ENCODE measurements around the gene SLC1A2. TPM values are rescaled to one million over a fixed set of nuclear protein-coding genes. Genes with fewer than 3 reads are reported as not detected.

SLC1A2 gene
- total RNA-seq, 2 experiments from 2014 or later: not detected

- intact Hi-C loops (cut with micrococcal nuclease; ENCODE audit: unreplicated experiment): no loop called here
- Histone ChIP-seq H3K36me3 (ENCODE audit: insufficient read depth, low read length) (no peaks in the 10 kb centered on the region), H3K4me2 (ENCODE audit: low read length) (no peak overlapping the region), H3K79me2 (ENCODE audit: insufficient read depth, low read depth, low read length) (no peaks in the 10 kb centered on the region), H3K9me3 (ENCODE audit: low read length) (no peaks in the 10 kb centered on the region), H3K4me3 (ENCODE audit: low read depth, low read length, poor library complexity, severe bottlenecking) (no peak overlapping the region), H4K20me1 (ENCODE audit: insufficient read depth, low read length) (no peaks in the 10 kb centered on the region), H3K9me2 (ENCODE audit: insufficient read depth, low read length) (no peaks in the 10 kb centered on the region), H3K27ac (ENCODE audit: low read depth, low read length, poor library complexity, severe bottlenecking) (no peak overlapping the region), H3K4me1 (ENCODE audit: insufficient read depth, low read length, poor library complexity, severe bottlenecking) (no peaks in the 10 kb centered on the region), H2AFZ (ENCODE audit: low read length) (no peak overlapping the region)
- no peak for TF ChIP-seq EZH2phosphoT487 (IDR thresholded peaks at IDR 0.05; ENCODE audit: borderline replicate concordance, low read depth, low read length)
- TF ChIP-seq, protein P1, sequence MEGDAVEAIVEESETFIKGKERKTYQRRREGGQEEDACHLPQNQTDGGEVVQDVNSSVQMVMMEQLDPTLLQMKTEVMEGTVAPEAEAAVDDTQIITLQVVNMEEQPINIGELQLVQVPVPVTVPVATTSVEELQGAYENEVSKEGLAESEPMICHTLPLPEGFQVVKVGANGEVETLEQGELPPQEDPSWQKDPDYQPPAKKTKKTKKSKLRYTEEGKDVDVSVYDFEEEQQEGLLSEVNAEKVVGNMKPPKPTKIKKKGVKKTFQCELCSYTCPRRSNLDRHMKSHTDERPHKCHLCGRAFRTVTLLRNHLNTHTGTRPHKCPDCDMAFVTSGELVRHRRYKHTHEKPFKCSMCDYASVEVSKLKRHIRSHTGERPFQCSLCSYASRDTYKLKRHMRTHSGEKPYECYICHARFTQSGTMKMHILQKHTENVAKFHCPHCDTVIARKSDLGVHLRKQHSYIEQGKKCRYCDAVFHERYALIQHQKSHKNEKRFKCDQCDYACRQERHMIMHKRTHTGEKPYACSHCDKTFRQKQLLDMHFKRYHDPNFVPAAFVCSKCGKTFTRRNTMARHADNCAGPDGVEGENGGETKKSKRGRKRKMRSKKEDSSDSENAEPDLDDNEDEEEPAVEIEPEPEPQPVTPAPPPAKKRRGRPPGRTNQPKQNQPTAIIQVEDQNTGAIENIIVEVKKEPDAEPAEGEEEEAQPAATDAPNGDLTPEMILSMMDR (conservative IDR thresholded peaks at IDR 0.05; ENCODE audit: low read length): no peak
- DNase-seq (ENCODE audit: low spot score): no peak
- CTCF ChIA-PET (ENCODE audit: unreplicated experiment): no interaction called here
- no TSS peak for BruUV-seq (replicated peaks)
- POLR2A ChIA-PET: no interaction called here
Measured at GRCh38 chr11:35426351-35426750, 7.0 kb upstream of the SLC1A2 start.

DNA sequence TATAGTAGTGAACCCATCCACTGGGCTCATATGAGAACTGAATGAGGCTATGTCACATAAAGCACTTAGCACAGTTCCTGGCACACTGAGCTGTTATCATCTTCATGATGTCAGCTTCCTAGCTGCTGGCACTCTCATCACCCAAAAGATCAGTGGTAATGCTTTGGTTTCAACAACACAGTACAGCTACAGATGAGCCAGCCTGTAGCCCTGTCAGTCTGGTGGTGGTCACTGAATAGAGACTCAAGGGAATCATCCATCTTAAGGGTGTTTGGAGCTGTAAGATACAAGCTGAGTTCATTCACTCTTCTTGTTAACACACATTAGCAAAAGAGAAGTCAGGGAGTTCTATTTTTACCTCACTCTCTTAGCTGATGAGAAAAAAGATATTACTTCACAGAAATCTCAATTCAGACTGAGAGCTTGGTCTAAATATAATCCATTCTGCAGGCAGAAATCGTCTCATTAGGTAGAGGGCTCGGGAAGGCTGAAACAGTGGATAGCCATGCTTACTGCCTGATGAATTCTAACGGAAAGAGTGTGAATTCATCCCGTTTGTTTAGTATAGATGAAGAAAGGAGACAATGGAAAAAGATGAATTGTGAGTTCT, 6.3 kb upstream of the SLC1A2 start:
- TF ChIP-seq EZH2phosphoT487 (IDR thresholded peaks at IDR 0.05; ENCODE audit: borderline replicate concordance, low read depth, low read length): no peak
- TF ChIP-seq, protein P1 (conservative IDR thresholded peaks at IDR 0.05; ENCODE audit: low read length): no peak
- H3K4me1 ChIP-seq (ENCODE audit: insufficient read depth, low read length, poor library complexity, severe bottlenecking): no peaks in the 10 kb centered on the region
- BruUV-seq (replicated peaks): no TSS peak
- no peak for DNase-seq (ENCODE audit: low spot score)
- no peak overlapping the region for H3K4me2 ChIP-seq (ENCODE audit: low read length)
- no peaks in the 10 kb centered on the region for H3K79me2 ChIP-seq (ENCODE audit: insufficient read depth, low read depth, low read length)
- CTCF ChIA-PET (ENCODE audit: unreplicated experiment): no interaction called here
- H3K9me3 ChIP-seq (ENCODE audit: low read length): no peaks in the 10 kb centered on the region
- H3K9me2 ChIP-seq (ENCODE audit: insufficient read depth, low read length): no peaks in the 10 kb centered on the region
- POLR2A ChIA-PET: interaction anchor here (0.7 to 1.3 kb wide), 2 partner anchors 11 to 190 kb away, joined by 3 to 5 read pairs; no protein-coding TSS in a partner anchor
- H3K4me3 ChIP-seq (ENCODE audit: low read depth, low read length, poor library complexity, severe bottlenecking): no peak overlapping the region
- intact Hi-C loops (cut with micrococcal nuclease; ENCODE audit: unreplicated experiment): no loop called here
- H2AFZ ChIP-seq (ENCODE audit: low read length): no peak overlapping the region
- no peaks in the 10 kb centered on the region for H3K36me3 ChIP-seq (ENCODE audit: insufficient read depth, low read length)
- H4K20me1 ChIP-seq (ENCODE audit: insufficient read depth, low read length): no peaks in the 10 kb centered on the region
- no peak overlapping the region for H3K27ac ChIP-seq (ENCODE audit: low read depth, low read length, poor library complexity, severe bottlenecking)

- TF ChIP-seq EZH2phosphoT487 (IDR thresholded peaks at IDR 0.05; ENCODE audit: borderline replicate concordance, low read depth, low read length): no peak
- TF ChIP-seq, protein P1 (conservative IDR thresholded peaks at IDR 0.05; ENCODE audit: low read length): no peak
- Histone ChIP-seq H2AFZ (ENCODE audit: low read length) (no peak overlapping the region), H3K4me2 (ENCODE audit: low read length) (no peak overlapping the region), H3K36me3 (ENCODE audit: insufficient read depth, low read length) (no peaks in the 10 kb centered on the region), H3K79me2 (ENCODE audit: insufficient read depth, low read depth, low read length) (no peaks in the 10 kb centered on the region), H3K4me1 (ENCODE audit: insufficient read depth, low read length, poor library complexity, severe bottlenecking) (no peaks in the 10 kb centered on the region), H3K4me3 (ENCODE audit: low read depth, low read length, poor library complexity, severe bottlenecking) (no peak overlapping the region), H3K27ac (ENCODE audit: low read depth, low read length, poor library complexity, severe bottlenecking) (no peak overlapping the region), H3K9me2 (ENCODE audit: insufficient read depth, low read length) (no peaks in the 10 kb centered on the region), H4K20me1 (ENCODE audit: insufficient read depth, low read length) (no peaks in the 10 kb centered on the region), H3K9me3 (ENCODE audit: low read length) (no peaks in the 10 kb centered on the region)
- no TSS peak for BruUV-seq (replicated peaks)
- intact Hi-C loops (cut with micrococcal nuclease; ENCODE audit: unreplicated experiment): no loop called here
- no peak for DNase-seq (ENCODE audit: low spot score)
- ChIA-PET CTCF (ENCODE audit: unreplicated experiment) (no interaction called here), POLR2A (interaction anchor here (1.3 kb wide), 1 partner anchor 10 kb away, joined by 5 read pairs; no protein-coding TSS in a partner anchor)
Measured at GRCh38 chr11:35424157-35424940, 5.0 kb upstream of the SLC1A2 start.
